Osteocyte (in vitro differentiated cells): Measurements from ENCODE around the gene MGLL. TPM values are rescaled to one million over a fixed set of nuclear protein-coding genes. Genes with fewer than 3 reads are reported as not detected.

Experiments
- DNase-seq: peaks from one replicate; pipeline ENCODE4 v3.0.0; 2021; ENCODE audit warnings: mixed read lengths; ENCODE audit not compliant: unreplicated experiment; ENCODE audit errors: extremely low spot score
- H3K27ac Mint-ChIP-seq: one replicate; pipeline ENCODE4 v1.8.0; 2021; ENCODE audit warnings: mild to moderate bottlenecking, mixed read lengths; ENCODE audit not compliant: unreplicated experiment
- H3K27me3 Mint-ChIP-seq: one replicate; pipeline ENCODE4 v1.8.0; 2021; ENCODE audit warnings: mixed read lengths; ENCODE audit not compliant: unreplicated experiment
- H3K36me3 Mint-ChIP-seq: one replicate; pipeline ENCODE4 v1.8.0; 2021; ENCODE audit warnings: mixed read lengths; ENCODE audit not compliant: unreplicated experiment
- H3K4me1 Mint-ChIP-seq: one replicate; pipeline ENCODE4 v1.8.0; 2021; ENCODE audit warnings: mixed read lengths; ENCODE audit not compliant: unreplicated experiment
- H3K4me3 Mint-ChIP-seq: one replicate; pipeline ENCODE4 v1.8.0; 2021; ENCODE audit warnings: mild to moderate bottlenecking, moderate library complexity, mixed read lengths; ENCODE audit not compliant: unreplicated experiment
- H3K9me3 Mint-ChIP-seq: one replicate; pipeline ENCODE4 v1.8.0; 2021; ENCODE audit warnings: mixed read lengths; ENCODE audit not compliant: unreplicated experiment
- CTCF ChIP-seq: fragments of 200-600 bp; sonication (generic); IDR thresholded peaks from 2 replicates; pipeline ENCODE4 v1.5.0; 2021; ENCODE audit warnings: antibody characterized with exemption, mild to moderate bottlenecking, moderate library complexity
- total RNA-seq: library from RNA; stranded (reverse); gene quantifications from 2 replicates; pipeline ENCODE4 v1.2.1, GENCODE V29; 2021

Gene MGLL
- total RNA-seq, 1 donor from 2014 or later: 112 TPM

- no peak for DNase-seq
- Mint-ChIP-seq H3K9me3 (no peaks in the 10 kb centered on the region), H3K4me3 (no peak overlapping the region), H3K27me3 (no peaks in the 10 kb centered on the region), H3K36me3 (peaks cover 21% of the 10 kb centered on the region), H3K27ac (peak overlapping the region; percentile 63), H3K4me1 (peaks cover 23% of the 10 kb centered on the region)
- no peak for TF ChIP-seq CTCF
Observed at GRCh38 chr3:127714125-127714571, 108.2 kb downstream of the MGLL start.

GRCh38 chr3:127712881-127713771, 109.2 kb downstream of the MGLL start:
- peak overlapping the region; percentile 57 for H3K27ac Mint-ChIP-seq
- no peak for DNase-seq
- TF ChIP-seq CTCF: no peak
- no peak overlapping the region for H3K4me3 Mint-ChIP-seq
- no peaks in the 10 kb centered on the region for H3K9me3 Mint-ChIP-seq
- H3K4me1 Mint-ChIP-seq: peaks cover 30% of the 10 kb centered on the region
- H3K36me3 Mint-ChIP-seq: peaks cover 21% of the 10 kb centered on the region
- H3K27me3 Mint-ChIP-seq: no peaks in the 10 kb centered on the region

GRCh38 chr3:127712461-127712860, 109.9 kb downstream of the MGLL start:
- Mint-ChIP-seq H3K27ac (no peak overlapping the region), H3K9me3 (no peaks in the 10 kb centered on the region), H3K4me1 (peaks cover 36% of the 10 kb centered on the region), H3K4me3 (no peak overlapping the region), H3K36me3 (peaks cover 21% of the 10 kb centered on the region), H3K27me3 (no peaks in the 10 kb centered on the region)
- no peak for DNase-seq
- no peak for TF ChIP-seq CTCF

- H3K9me3 Mint-ChIP-seq: no peaks in the 10 kb centered on the region
- no peak for TF ChIP-seq CTCF
- no peaks in the 10 kb centered on the region for H3K27me3 Mint-ChIP-seq
- H3K4me3 Mint-ChIP-seq: no peak overlapping the region
- no peak overlapping the region for H3K27ac Mint-ChIP-seq
- peaks cover 21% of the 10 kb centered on the region for H3K36me3 Mint-ChIP-seq
- peaks cover 42% of the 10 kb centered on the region for H3K4me1 Mint-ChIP-seq
- no peak for DNase-seq
Observed at GRCh38 chr3:127711896-127712295, 110.4 kb downstream of the MGLL start.

GRCh38 chr3:127711021-127711695, 111.2 kb downstream of the MGLL start:
- Mint-ChIP-seq H3K27ac (no peak overlapping the region), H3K9me3 (no peaks in the 10 kb centered on the region), H3K4me3 (no peak overlapping the region), H3K36me3 (peaks cover 18% of the 10 kb centered on the region), H3K27me3 (no peaks in the 10 kb centered on the region), H3K4me1 (peaks cover 49% of the 10 kb centered on the region)
- DNase-seq: no peak
- TF ChIP-seq CTCF: no peak
